HepG2 (cell line): ENCODE results near the gene TACC2. TPM values are rescaled to one million over a fixed set of nuclear protein-coding genes. Genes with fewer than 3 reads are reported as not detected.

Experiments
- ARNT2 ChIP-seq: sonication (generic); formaldehyde crosslinking; IDR thresholded peaks from 2 replicates; pipeline ENCODE4 v1.8.0; 2022; ENCODE audit warnings: mild to moderate bottlenecking, low read depth, missing genetic modification reagents, moderate library complexity
- ATM ChIP-seq: fragments of 450-650 bp; IDR thresholded peaks from 2 replicates; pipeline ENCODE4 v1.7.1; 2017; ENCODE audit warnings: mild to moderate bottlenecking, borderline replicate concordance
- FOSL2 ChIP-seq: sonication (generic); formaldehyde crosslinking; IDR thresholded peaks from 2 replicates; pipeline ENCODE4 v1.4.0; 2020; ENCODE audit warnings: missing genetic modification reagents
- FOXP1 ChIP-seq, 2 experiments: fragments of 450-650 bp in 1 of 2; IDR thresholded peaks; 2 replicates each; pipeline ENCODE4 v1.6.1; 2017 to 2018; ENCODE audit warnings: antibody characterized with exemption in 1 of 2
- FOXP4 ChIP-seq: sonication (generic); formaldehyde crosslinking; IDR thresholded peaks from 2 replicates; pipeline ENCODE4 v1.4.0; 2020; ENCODE audit warnings: missing genetic modification reagents
- HOXA7 ChIP-seq: sonication (generic); formaldehyde crosslinking; IDR thresholded peaks from 2 replicates; pipeline ENCODE4 v1.8.1; 2022; ENCODE audit warnings: mild to moderate bottlenecking, missing genetic modification reagents, moderate library complexity
- JUND ChIP-seq: sonication (generic); formaldehyde crosslinking; IDR thresholded peaks from 2 replicates; pipeline ENCODE4 v1.8.0; 2022; ENCODE audit warnings: mild to moderate bottlenecking, missing genetic modification reagents
- KLF11 ChIP-seq: IDR thresholded peaks from 2 replicates; pipeline ENCODE4 v1.6.1; 2016; ENCODE audit warnings: missing compliant biosample characterization
- NPAS2 ChIP-seq: sonication (generic); formaldehyde crosslinking; IDR thresholded peaks from 2 replicates; pipeline ENCODE4 v1.8.0; 2022; ENCODE audit warnings: mild to moderate bottlenecking, missing genetic modification reagents, borderline replicate concordance
- NR1H2 ChIP-seq: sonication (generic); formaldehyde crosslinking; IDR thresholded peaks from 2 replicates; pipeline ENCODE4 v1.8.1; 2022; ENCODE audit warnings: low read depth, missing genetic modification reagents, borderline replicate concordance
- POGZ ChIP-seq: sonication (generic); formaldehyde crosslinking; IDR thresholded peaks from 2 replicates; pipeline ENCODE4 v1.4.0; 2020; ENCODE audit warnings: mild to moderate bottlenecking, missing genetic modification reagents
- RBFOX2 ChIP-seq: fragments of 200-400 bp; formaldehyde crosslinking; IDR thresholded peaks from 2 replicates; pipeline ENCODE4 v1.6.1; 2017; ENCODE audit warnings: low read depth, mild to moderate bottlenecking, low read length
- SAP130 ChIP-seq: IDR thresholded peaks from 2 replicates; pipeline ENCODE4 v1.6.1; 2016; ENCODE audit warnings: low read depth
- SMARCC2 ChIP-seq: fragments of 450-650 bp; IDR thresholded peaks from 2 replicates; pipeline ENCODE4 v1.6.1; 2017; ENCODE audit warnings: antibody characterized with exemption, mild to moderate bottlenecking
- SP1 ChIP-seq, 2 experiments: fragments of 450-650 bp in 1 of 2; sonication (generic) in 1 of 2; formaldehyde crosslinking in 1 of 2; IDR thresholded peaks; 2 replicates each; pipeline versions ENCODE4 v1.4.0 to v1.6.1; 2016 to 2020; ENCODE audit warnings: missing genetic modification reagents in 1 of 2
- SYNCRIP ChIP-seq: fragments of 200-400 bp; formaldehyde crosslinking; IDR thresholded peaks from 2 replicates; pipeline ENCODE4 v1.6.1; 2018; ENCODE audit warnings: mild to moderate bottlenecking, low read depth, low read length; ENCODE audit not compliant: insufficient read depth
- TAF15 ChIP-seq: fragments of 200-400 bp; formaldehyde crosslinking; IDR thresholded peaks from one replicate; pipeline ENCODE4 v1.6.1; 2018; ENCODE audit warnings: mild to moderate bottlenecking, low read depth, low read length; ENCODE audit not compliant: poor library complexity, severe bottlenecking
- TFDP2 ChIP-seq: sonication (generic); formaldehyde crosslinking; IDR thresholded peaks from 2 replicates; pipeline ENCODE4 v1.4.0; 2020; ENCODE audit warnings: missing genetic modification reagents
- TOE1 ChIP-seq: sonication (generic); formaldehyde crosslinking; IDR thresholded peaks from 2 replicates; pipeline ENCODE4 v1.4.0; 2020; ENCODE audit warnings: mild to moderate bottlenecking, missing genetic modification reagents
- TSC22D2 ChIP-seq: sonication (generic); formaldehyde crosslinking; IDR thresholded peaks from 2 replicates; pipeline ENCODE4 v1.5.1; 2020; ENCODE audit warnings: missing genetic modification reagents, mild to moderate bottlenecking, borderline replicate concordance
- ZFP82 ChIP-seq: sonication (generic); formaldehyde crosslinking; IDR thresholded peaks from 2 replicates; pipeline ENCODE4 v1.5.1; 2020; ENCODE audit warnings: mild to moderate bottlenecking, missing genetic modification reagents, borderline replicate concordance
- ZFYVE20 ChIP-seq: sonication (generic); formaldehyde crosslinking; IDR thresholded peaks from 2 replicates; pipeline ENCODE4 v1.8.0; 2023; ENCODE audit warnings: low read depth, mild to moderate bottlenecking, moderate library complexity, missing genetic modification reagents, borderline replicate concordance
- ZNF383 ChIP-seq: sonication (generic); formaldehyde crosslinking; IDR thresholded peaks from 2 replicates; pipeline ENCODE4 v1.4.0; 2020; ENCODE audit warnings: missing genetic modification reagents, mild to moderate bottlenecking, borderline replicate concordance
- ZNF44 ChIP-seq: sonication (generic); formaldehyde crosslinking; IDR thresholded peaks from 2 replicates; pipeline ENCODE4 v1.5.1; 2020; ENCODE audit warnings: mild to moderate bottlenecking, missing genetic modification reagents
- ZNF598 ChIP-seq: sonication (generic); formaldehyde crosslinking; IDR thresholded peaks from 2 replicates; pipeline ENCODE4 v1.5.1; 2020; ENCODE audit warnings: mild to moderate bottlenecking, missing genetic modification reagents, borderline replicate concordance
- ZNF773 ChIP-seq: sonication (generic); formaldehyde crosslinking; IDR thresholded peaks from 2 replicates; pipeline ENCODE4 v1.4.0; 2020; ENCODE audit warnings: missing genetic modification reagents, borderline replicate concordance
- polyA plus RNA-seq, 8 experiments: library from polyadenylated mRNA; depleted of rRNA in 3 of 8; stranded (reverse) in 7 of 8; unstranded in 1 of 8; fragments of >200 nt; fragmentation: Illumina TruSeq in 4 of 8; extraction: Trizol in 4 of 8; gene quantifications; 2 replicates each; pipeline versions ENCODE4 v1.2.1 to v1.2.3, GENCODE V29; 2011 to 2016; ENCODE audit warnings: low read depth in 4 of 8, missing spikeins in 1 of 8, mixed read lengths in 1 of 8; ENCODE audit not compliant: insufficient read depth in 1 of 8
- total RNA-seq, 5 experiments: library from RNA; depleted of rRNA; stranded (reverse); fragments of >200 nt; fragmentation: Illumina TruSeq; extraction: Trizol; gene quantifications; 2 replicates each; pipeline ENCODE4 v1.2.3, GENCODE V29; 2016; ENCODE audit warnings: low read depth in 1 of 5
- TF ChIP-seq, protein P1 (sequence below): sonication (generic); formaldehyde crosslinking; IDR thresholded peaks from 2 replicates; pipeline ENCODE4 v1.4.0; 2020; ENCODE audit warnings: missing genetic modification reagents

Gene TACC2
- total and polyA plus RNA-seq, 2 of the 13 experiments (the other 11 are each of a cell fraction or from before 2014, with no cell fraction given) = 11.8 to 16.0 TPM

- TF ChIP-seq SMARCC2 = no peak
- no peak for TF ChIP-seq TFDP2 (CRISPR knock-in tag)
- TF ChIP-seq HOXA7 (CRISPR knock-in tag) = no peak
- TF ChIP-seq TOE1 = no peak
- TF ChIP-seq, protein P1, sequence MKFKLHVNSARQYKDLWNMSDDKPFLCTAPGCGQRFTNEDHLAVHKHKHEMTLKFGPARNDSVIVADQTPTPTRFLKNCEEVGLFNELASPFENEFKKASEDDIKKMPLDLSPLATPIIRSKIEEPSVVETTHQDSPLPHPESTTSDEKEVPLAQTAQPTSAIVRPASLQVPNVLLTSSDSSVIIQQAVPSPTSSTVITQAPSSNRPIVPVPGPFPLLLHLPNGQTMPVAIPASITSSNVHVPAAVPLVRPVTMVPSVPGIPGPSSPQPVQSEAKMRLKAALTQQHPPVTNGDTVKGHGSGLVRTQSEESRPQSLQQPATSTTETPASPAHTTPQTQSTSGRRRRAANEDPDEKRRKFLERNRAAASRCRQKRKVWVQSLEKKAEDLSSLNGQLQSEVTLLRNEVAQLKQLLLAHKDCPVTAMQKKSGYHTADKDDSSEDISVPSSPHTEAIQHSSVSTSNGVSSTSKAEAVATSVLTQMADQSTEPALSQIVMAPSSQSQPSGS (CRISPR knock-in tag) = peak; percentile 28; the same call in 1 of the 2 replicates
- no peak for TF ChIP-seq NR1H2 (CRISPR knock-in tag)
- TF ChIP-seq ZNF773 (CRISPR knock-in tag) = no peak
- peak; percentile 51 for TF ChIP-seq SAP130 (CRISPR knock-in tag)
- TF ChIP-seq ZNF44 (CRISPR knock-in tag) = no peak
- no peak for TF ChIP-seq FOXP4
- no peak for TF ChIP-seq RBFOX2
- TF ChIP-seq ATM = no peak
- TF ChIP-seq ZNF383 = no peak
- no peak for TF ChIP-seq SP1 (IDR thresholded peaks at IDR 0.05)
- no peak for TF ChIP-seq SP1 (CRISPR knock-in tag; IDR thresholded peaks at IDR 0.05)
- no peak for TF ChIP-seq SYNCRIP
- TF ChIP-seq POGZ (CRISPR knock-in tag) = peak; percentile 51
- TF ChIP-seq TAF15 = no peak
- no peak for TF ChIP-seq FOXP1 (IDR thresholded peaks at IDR 0.05)
- TF ChIP-seq FOXP1 (CRISPR knock-in tag; IDR thresholded peaks at IDR 0.05) = no peak
- TF ChIP-seq ZFP82 (CRISPR knock-in tag) = no peak
- 0 out of 2 replicates have a peak, but pooled peaks have one; percentile 36 for TF ChIP-seq JUND (CRISPR knock-in tag)
- TF ChIP-seq ZFYVE20 (CRISPR knock-in tag) = no peak
- no peak for TF ChIP-seq TSC22D2
- no peak for TF ChIP-seq ARNT2 (CRISPR knock-in tag)
- no peak for TF ChIP-seq KLF11
- TF ChIP-seq NPAS2 (CRISPR knock-in tag) = no peak
- TF ChIP-seq ZNF598 (CRISPR knock-in tag) = no peak
- peak; percentile 94 for TF ChIP-seq FOSL2 (CRISPR knock-in tag)
Observed at GRCh38 chr10:122267849-122268737, 279.1 kb downstream of the TACC2 start (continued).
